ENCODE measurements around the gene TBCCD1.

TBCCD1 gene

GRCh38 chr3:186515125-186515524, 52.0 kb downstream of the TBCCD1 start:
- no peak for TF ChIP-seq CTCF (IDR thresholded peaks at IDR 0.05; ENCODE audit: control insufficient read depth, insufficient read depth, low read depth, low read length, missing control alignments)
- no peak for DNase-seq (ENCODE audit: low read depth)
- no peak overlapping the region for H3K4me3 ChIP-seq (ENCODE audit: control insufficient read depth, low read depth, low read length)

GRCh38 chr3:186514296-186515002, 52.7 kb downstream of the TBCCD1 start:
- DNase-seq (ENCODE audit: low read depth) = no peak

GRCh38 chr3:186513386-186513785, 53.8 kb downstream of the TBCCD1 start:
- H3K4me3 ChIP-seq (ENCODE audit: control insufficient read depth, low read depth, low read length) = no peak overlapping the region
- DNase-seq (ENCODE audit: low read depth) = no peak
- no peak for TF ChIP-seq CTCF (IDR thresholded peaks at IDR 0.05; ENCODE audit: control insufficient read depth, insufficient read depth, low read depth, low read length, missing control alignments)

More at GRCh38 chr3:186514296-186515002, 52.7 kb downstream of the TBCCD1 start:
- H3K4me3 ChIP-seq (ENCODE audit: control insufficient read depth, low read depth, low read length) = no peak overlapping the region
- peak; percentile 39 for TF ChIP-seq CTCF (IDR thresholded peaks at IDR 0.05; ENCODE audit: control insufficient read depth, insufficient read depth, low read depth, low read length, missing control alignments)

- TF ChIP-seq CTCF (IDR thresholded peaks at IDR 0.05; ENCODE audit: control insufficient read depth, insufficient read depth, low read depth, low read length, missing control alignments) = no peak
- DNase-seq (ENCODE audit: low read depth) = no peak
These were observed 54.4 kb downstream of the TBCCD1 start for GRCh38 chr3:186512570-186513302.

GRCh38 chr3:186511702-186512101, 55.4 kb downstream of the TBCCD1 start:
- no peak overlapping the region for H3K4me3 ChIP-seq (ENCODE audit: control insufficient read depth, low read depth, low read length)
- TF ChIP-seq CTCF (IDR thresholded peaks at IDR 0.05; ENCODE audit: control insufficient read depth, insufficient read depth, low read depth, low read length, missing control alignments) = no peak
- no peak for DNase-seq (ENCODE audit: low read depth)

More at GRCh38 chr3:186512570-186513302, 54.4 kb downstream of the TBCCD1 start:
- H3K4me3 ChIP-seq (ENCODE audit: control insufficient read depth, low read depth, low read length) = no peak overlapping the region

GRCh38 chr3:186511245-186511644, 55.9 kb downstream of the TBCCD1 start:
- DNase-seq (ENCODE audit: low read depth) = no peak
- no peak for TF ChIP-seq CTCF (IDR thresholded peaks at IDR 0.05; ENCODE audit: control insufficient read depth, insufficient read depth, low read depth, low read length, missing control alignments)
- no peak overlapping the region for H3K4me3 ChIP-seq (ENCODE audit: control insufficient read depth, low read depth, low read length)
